A549 (cell line): ENCODE measurements around the gene POLD4.

Source experiments
- CTCF ChIP-seq: fragments of >200 bp; sonication (Bioruptor Twin); formaldehyde crosslinking; IDR thresholded peaks from 3 replicates; pipeline ENCODE4 v1.5.1; 2016
- POLR2A ChIP-seq: IDR thresholded peaks from 2 replicates; pipeline ENCODE4 v1.6.1; 2012; ENCODE audit warnings: mild to moderate bottlenecking, low read length
- REST ChIP-seq: fragments of 200-600 bp; sonication (generic); IDR thresholded peaks from 2 replicates; pipeline ENCODE4 v1.6.1; 2016; ENCODE audit warnings: antibody characterized with exemption, mild to moderate bottlenecking, moderate library complexity

- TF ChIP-seq POLR2A (peak; percentile 46), REST (no peak; the same call in 1 of the 2 replicates), CTCF (no peak)
These were observed 1.0 kb upstream of the POLD4 start for GRCh38 chr11:67354075-67355022.
